HCT116 (cell line): Measurements from ENCODE around the gene SH2B2. TPM values are rescaled to one million over a fixed set of nuclear protein-coding genes. Genes with fewer than 3 reads are reported as not detected.

Experiments used
- ATAC-seq: fragments of 200-7000 bp; cut with Tn5 transposase; 2 replicates; pipeline ENCODE4 v1.9.1; 2020; ENCODE audit warnings: mild to moderate bottlenecking, moderate library complexity
- BruUV-seq: library from RNA; stranded (reverse); fragments of 400-500 nt; replicated peaks from 2 replicates; lab custom pipeline; 2021; lab: Mats Ljungman, UMichigan
- CTCF ChIA-PET: fragments of 300-600 bp; sonication (Branson Sonifier 250); formaldehyde crosslinking; loops from one replicate; lab custom pipeline; 2021; ENCODE audit warnings: antibody characterized with exemption; lab: Charles Lee
- POLR2A ChIA-PET: fragments of 300-600, 350-600 bp; sonication (Branson Sonifier 250); formaldehyde crosslinking; loops from one replicate; lab custom pipeline; 2021; ENCODE audit warnings: antibody characterized with exemption; lab: Charles Lee
- RAD21 ChIA-PET, 2 experiments: fragments of 300-600 bp; sonication (Branson Sonifier 250); formaldehyde crosslinking; loops; one replicate each; lab custom pipeline; 2023; ENCODE audit warnings: low total read pairs in 2 of 2; ENCODE audit not compliant: uncharacterized antibody in 2 of 2, unreplicated experiment in 2 of 2, low non-redundant PET in 1 of 2; lab: Charles Lee
- DNase-seq: peaks from one replicate; pipeline ENCODE4 v3.0.0-alpha.2; 2010; ENCODE audit warnings: low read depth, low spot score
- H2AFZ ChIP-seq: fragments of 200-600 bp; shearing (Covaris generic), sonication (generic); 2 replicates; pipeline ENCODE4 v1.6.1; 2017; ENCODE audit warnings: low read depth, mixed run types, mixed read lengths, antibody characterized with exemption, low read length; ENCODE audit not compliant: poor library complexity, severe bottlenecking
- H3K27ac ChIP-seq: 2 replicates; pipeline ENCODE4 v1.5.1; 2012; ENCODE audit warnings: low read depth, low read length
- H3K27me3 ChIP-seq: fragments of 200-600 bp; sonication (generic); 2 replicates; pipeline ENCODE4 v1.6.1; 2016; ENCODE audit warnings: mixed run types, low read length, mixed read lengths; ENCODE audit not compliant: insufficient read depth
- H3K36me3 ChIP-seq, 2 experiments: fragments of 200-500 bp in 1 of 2; fragments of 200-600 bp in 1 of 2; sonication (Bioruptor generic) in 1 of 2; sonication (generic) in 1 of 2; 2 replicates each; pipeline versions ENCODE4 v1.5.1 to v1.6.1; 2014 to 2016; ENCODE audit warnings: low read length in 2 of 2, inconsistent platforms in 1 of 2, mixed read lengths in 1 of 2, mixed run types in 1 of 2; ENCODE audit not compliant: insufficient read depth in 2 of 2, control insufficient read depth in 1 of 2
- H3K4me1 ChIP-seq, 2 experiments: fragments of 200-600 bp in 1 of 2; sonication (generic) in 1 of 2; 2 replicates each; pipeline versions ENCODE4 v1.5.1 to v1.6.1; 2012 to 2017; ENCODE audit warnings: low read length in 2 of 2, inconsistent platforms in 1 of 2, mild to moderate bottlenecking in 1 of 2, mixed read lengths in 1 of 2, mixed run types in 1 of 2, moderate library complexity in 1 of 2; ENCODE audit not compliant: insufficient read depth in 2 of 2, control insufficient read depth in 1 of 2
- H3K4me2 ChIP-seq: fragments of 200-600 bp; sonication (generic); 2 replicates; pipeline ENCODE4 v1.6.1; 2017; ENCODE audit warnings: mixed run types, low read length, mixed read lengths
- H3K4me3 ChIP-seq, 2 experiments: fragments of 200-600 bp in 1 of 2; sonication (generic) in 1 of 2; replicated peaks in 1 of 2; 2 replicates each; pipeline ENCODE4 v1.5.1; 2011 to 2016; ENCODE audit warnings: low read length in 2 of 2, control low read depth in 1 of 2, low read depth in 1 of 2, mild to moderate bottlenecking in 1 of 2, mixed read lengths in 1 of 2, mixed run types in 1 of 2
- H3K79me2 ChIP-seq: fragments of 200-600 bp; sonication (generic); 2 replicates; pipeline ENCODE4 v1.6.1; 2017; ENCODE audit warnings: mild to moderate bottlenecking, mixed run types, low read length, moderate library complexity, mixed read lengths; ENCODE audit not compliant: insufficient read depth
- H3K9ac ChIP-seq: fragments of 200-600 bp; sonication (generic); 2 replicates; pipeline ENCODE4 v1.6.1; 2016; ENCODE audit warnings: low read length, mixed read lengths
- H3K9me2 ChIP-seq: fragments of 200-600 bp; sonication (generic), shearing (Covaris generic); 2 replicates; pipeline ENCODE4 v1.6.1; 2017; ENCODE audit warnings: mixed run types, mild to moderate bottlenecking, moderate library complexity; ENCODE audit not compliant: insufficient read depth
- H3K9me3 ChIP-seq, 2 experiments: fragments of 200-500 bp in 1 of 2; fragments of 200-600 bp in 1 of 2; sonication (Bioruptor generic) in 1 of 2; sonication (generic) in 1 of 2; 2 replicates each; pipeline ENCODE4 v1.6.1; 2014 to 2017; ENCODE audit warnings: low read length in 2 of 2, mixed read lengths in 2 of 2, inconsistent platforms in 1 of 2, low read depth in 1 of 2, mild to moderate bottlenecking in 1 of 2, mixed run types in 1 of 2, moderate library complexity in 1 of 2; ENCODE audit not compliant: control insufficient read depth in 1 of 2, insufficient read depth in 1 of 2
- H4K20me1 ChIP-seq: fragments of 200-600 bp; sonication (generic), shearing (Covaris generic); 2 replicates; pipeline ENCODE4 v1.6.1; 2017; ENCODE audit warnings: mixed run types, mild to moderate bottlenecking, moderate library complexity; ENCODE audit not compliant: insufficient read depth
- CBX3 ChIP-seq: IDR thresholded peaks from 2 replicates; pipeline ENCODE4 v1.6.1; 2012; ENCODE audit warnings: low read depth
- EGR1 ChIP-seq: IDR thresholded peaks from 2 replicates; pipeline ENCODE4 v1.6.1; 2012; ENCODE audit warnings: low read depth
- JUND ChIP-seq: IDR thresholded peaks from 2 replicates; pipeline ENCODE4 v1.6.1; 2012
- MAX ChIP-seq: IDR thresholded peaks from 2 replicates; pipeline ENCODE4 v1.6.1; 2012
- POLR2A ChIP-seq: IDR thresholded peaks from 2 replicates; pipeline ENCODE4 v1.7.0; 2011; ENCODE audit warnings: borderline replicate concordance; ENCODE audit not compliant: insufficient read depth, insufficient read length; ENCODE audit errors: extremely low read depth
- POLR2AphosphoS5 ChIP-seq: IDR thresholded peaks from 2 replicates; pipeline ENCODE4 v1.6.1; 2011; ENCODE audit warnings: mild to moderate bottlenecking, low read depth, low read length, moderate library complexity
- RAD21 ChIP-seq: IDR thresholded peaks from 2 replicates; pipeline ENCODE4 v1.6.1; 2012; ENCODE audit warnings: low read depth, mild to moderate bottlenecking
- SIN3A ChIP-seq: IDR thresholded peaks from 2 replicates; pipeline ENCODE4 v1.6.1; 2012; ENCODE audit warnings: low read depth
- SP1 ChIP-seq: IDR thresholded peaks from 2 replicates; pipeline ENCODE4 v1.6.1; 2012; ENCODE audit warnings: low read depth
- ZBTB33 ChIP-seq: IDR thresholded peaks from 2 replicates; pipeline ENCODE4 v1.6.1; 2011; ENCODE audit warnings: mild to moderate bottlenecking, low read length, moderate library complexity; ENCODE audit not compliant: insufficient replicate concordance; ENCODE audit errors: extremely low read depth
- ZFX ChIP-seq: fragments of 450-650 bp; IDR thresholded peaks from 2 replicates; pipeline ENCODE4 v1.6.1; 2017
- ZNF274 ChIP-seq: fragments of 200-500 bp; sonication (Bioruptor generic); IDR thresholded peaks from 2 replicates; pipeline ENCODE4 v1.6.1; 2014; ENCODE audit warnings: mild to moderate bottlenecking, low read depth, low read length, inconsistent platforms
- intact Hi-C: fragments of 100-400 bp; cut with micrococcal nuclease; formaldehyde crosslinking; loops from 2 replicates; pipeline ENCODE4 v1.10.0; 2022
- total RNA-seq: library from RNA; stranded (reverse); gene quantifications from one replicate; pipeline ENCODE4 v1.2.1, GENCODE V29; 2021; ENCODE audit not compliant: unreplicated experiment
- TF ChIP-seq, protein P1 (sequence below), 3 experiments: fragments of 200-600 bp in 1 of 3; sonication (generic) in 1 of 3; IDR thresholded peaks in 2 of 3; conservative IDR thresholded peaks in 1 of 3; 2 replicates each; pipeline ENCODE4 v1.5.1; 2012 to 2017; ENCODE audit warnings: low read depth in 2 of 3, low read length in 2 of 3, antibody characterized with exemption in 1 of 3, borderline replicate concordance in 1 of 3, control low read depth in 1 of 3, mild to moderate bottlenecking in 1 of 3, mixed read lengths in 1 of 3, mixed run types in 1 of 3, moderate library complexity in 1 of 3; ENCODE audit not compliant: insufficient read depth in 1 of 3

The SH2B2 gene
- total RNA-seq, 1 experiment from 2014 or later: 11.8 TPM

- ChIA-PET RAD21 (no interaction called here), CTCF (no interaction called here), POLR2A (no interaction called here)
- Histone ChIP-seq H3K9ac (no peak overlapping the region), H3K27me3 (no peaks in the 10 kb centered on the region), H3K27ac (no peak overlapping the region), H3K4me3 (no peak overlapping the region), H3K9me3 (no peaks in the 10 kb centered on the region), H3K79me2 (no peaks in the 10 kb centered on the region), H3K9me2 (no peaks in the 10 kb centered on the region), H3K36me3 (peaks cover 0 to 3% of the 10 kb centered on the region in 2 experiments; a peak in 1 of 4 replicates), H2AFZ (no peak overlapping the region), H3K4me1 (no peaks in the 10 kb centered on the region), H4K20me1 (no peaks in the 10 kb centered on the region; the same call in 1 of the 2 replicates), H3K4me2 (no peak overlapping the region)
- DNase-seq (no peak), ATAC-seq (no peak)
- TSS peak; percentile 31 for BruUV-seq
- no peak for TF ChIP-seq ZNF274
- no peak for TF ChIP-seq POLR2AphosphoS5
- no peak for TF ChIP-seq RAD21
- no peak for TF ChIP-seq CBX3
- TF ChIP-seq ZFX: no peak
- no peak for TF ChIP-seq MAX
- no peak for TF ChIP-seq SP1
- no peak for TF ChIP-seq ZBTB33
- TF ChIP-seq SIN3A: no peak
- TF ChIP-seq, protein P1, sequence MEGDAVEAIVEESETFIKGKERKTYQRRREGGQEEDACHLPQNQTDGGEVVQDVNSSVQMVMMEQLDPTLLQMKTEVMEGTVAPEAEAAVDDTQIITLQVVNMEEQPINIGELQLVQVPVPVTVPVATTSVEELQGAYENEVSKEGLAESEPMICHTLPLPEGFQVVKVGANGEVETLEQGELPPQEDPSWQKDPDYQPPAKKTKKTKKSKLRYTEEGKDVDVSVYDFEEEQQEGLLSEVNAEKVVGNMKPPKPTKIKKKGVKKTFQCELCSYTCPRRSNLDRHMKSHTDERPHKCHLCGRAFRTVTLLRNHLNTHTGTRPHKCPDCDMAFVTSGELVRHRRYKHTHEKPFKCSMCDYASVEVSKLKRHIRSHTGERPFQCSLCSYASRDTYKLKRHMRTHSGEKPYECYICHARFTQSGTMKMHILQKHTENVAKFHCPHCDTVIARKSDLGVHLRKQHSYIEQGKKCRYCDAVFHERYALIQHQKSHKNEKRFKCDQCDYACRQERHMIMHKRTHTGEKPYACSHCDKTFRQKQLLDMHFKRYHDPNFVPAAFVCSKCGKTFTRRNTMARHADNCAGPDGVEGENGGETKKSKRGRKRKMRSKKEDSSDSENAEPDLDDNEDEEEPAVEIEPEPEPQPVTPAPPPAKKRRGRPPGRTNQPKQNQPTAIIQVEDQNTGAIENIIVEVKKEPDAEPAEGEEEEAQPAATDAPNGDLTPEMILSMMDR (IDR thresholded peaks at IDR 0.05 in 2 of 3, conservative IDR thresholded peaks at IDR 0.05 in 1 of 3; ENCODE audit: borderline replicate concordance in 1 of 3, insufficient read depth in 1 of 3, low read depth in 2 of 3, low read length in 2 of 3): no peak
- no peak for TF ChIP-seq POLR2A
- TF ChIP-seq EGR1: no peak
- no peak for TF ChIP-seq JUND
- intact Hi-C loops: no loop called here
Measured at GRCh38 chr7:102251531-102252365, 34.9 kb upstream of the SH2B2 start.
